ENCODE results near the gene GDPD3. TPM values are rescaled to one million over a fixed set of nuclear protein-coding genes. Genes with fewer than 3 reads are reported as not detected.

Gene GDPD3
- total and polyA plus RNA-seq, 10 of the 15 experiments (the other 5 are each of a cell fraction or from before 2014, with no cell fraction given): 0.29 to 3.3 (median 0.97) TPM

- H3K4me1 ChIP-seq (ENCODE audit: control insufficient read depth, insufficient read depth, low read length): peaks cover 26% of the 10 kb centered on the region
- SMC1A ChIA-PET (ENCODE audit: uncharacterized antibody, unreplicated experiment): no interaction called here
- H4K20me1 ChIP-seq (ENCODE audit: control insufficient read depth, insufficient read depth): no peaks in the 10 kb centered on the region
- 17% methylated on average over 62 of the region's 77 CpGs for WGBS (ENCODE audit: insufficient coverage, insufficient replicate concordance, low lambda C conversion rate, missing lambda C conversion rate)
- ATAC-seq (peak; percentile 34), DNase-seq (ENCODE audit: low read depth, low spot score) (peak; percentile 35), FAIRE-seq (no peak)
- RAD21 ChIA-PET (ENCODE audit: unreplicated experiment): no interaction called here
- peak within 1 kb of the TSS; percentile 68 for H3K4me2 ChIP-seq (ENCODE audit: control insufficient read depth, insufficient read depth)
- H3K27ac ChIP-seq (ENCODE audit: control insufficient read depth, insufficient read depth): peak within 1 kb of the TSS; percentile 77
- no peaks in the 10 kb centered on the region for H3K27me3 ChIP-seq (replicated peaks in 1 of 2; ENCODE audit: control insufficient read depth in 2 of 2, insufficient read depth in 2 of 2, low read length in 1 of 2)
- no peaks in the 10 kb centered on the region; a peak in 1 of 4 replicates for H3K36me3 ChIP-seq (ENCODE audit: control insufficient read depth in 2 of 2, insufficient read depth in 2 of 2, low read length in 1 of 2)
- H2AFZ ChIP-seq (ENCODE audit: control insufficient read depth, low read depth, low read length): peak within 1 kb of the TSS; percentile 76
- peak within 1 kb of the TSS; percentile 78 for H3K4me3 ChIP-seq
- intact Hi-C loops (cut with micrococcal nuclease; ENCODE audit: unreplicated experiment): loop anchor here (10.0 kb wide), 1 partner anchor 259 kb away; the partner anchor contains the start of gene CD2BP2
- CTCF ChIA-PET: interaction anchor here (0.7 to 1.2 kb wide), 3 partner anchors 16 to 41 kb away, joined by 3 read pairs; no protein-coding TSS in a partner anchor
- H3K9ac ChIP-seq (ENCODE audit: control insufficient read depth, insufficient read depth, low read length): peak within 1 kb of the TSS; percentile 57
- H3K79me2 ChIP-seq (ENCODE audit: control insufficient read depth, insufficient read depth, low read length): peaks cover 2% of the 10 kb centered on the region; the same call in 1 of the 2 replicates
- BruUV-seq (replicated peaks): TSS peak; percentile 87
- in situ Hi-C loops (cut with MboI): loop anchor here (25.0 kb wide), 1 partner anchor 1791 kb away; no protein-coding TSS in a partner anchor
- POLR2A ChIA-PET: interaction anchor here (1.0 to 5.3 kb wide), 3 partner anchors 20 to 88 kb away, joined by 4 to 59 read pairs (median 5); partner anchors contain the start of genes ALDOA and CORO1A
- peaks cover 15% of the 10 kb centered on the region for H3K9me3 ChIP-seq (replicated peaks; ENCODE audit: control insufficient read depth, insufficient read depth, low read length)
- TF ChIP-seq IKZF1 (conservative IDR thresholded peaks at IDR 0.05): peak; percentile 77
- peak; percentile 72 for TF ChIP-seq ZNF687 (IDR thresholded peaks at IDR 0.05)
- TF ChIP-seq IRF5 (IDR thresholded peaks at IDR 0.05; ENCODE audit: borderline replicate concordance): no peak
- TF ChIP-seq USF2 (IDR thresholded peaks at IDR 0.05; ENCODE audit: borderline replicate concordance, low read depth, low read length): no peak
- TF ChIP-seq KDM1A (IDR thresholded peaks at IDR 0.05; ENCODE audit: borderline replicate concordance): no peak
- TF ChIP-seq LARP7 (IDR thresholded peaks at IDR 0.05): peak; percentile 52; the same call in 1 of the 2 replicates
- TF ChIP-seq BHLHE40 (IDR thresholded peaks at IDR 0.05; ENCODE audit: borderline replicate concordance in 1 of 2, low read depth in 2 of 2, low read length in 1 of 2): peak; percentile 31 to 66; a peak in 2 of 4 replicates
- no peak for TF ChIP-seq PAX5 (IDR thresholded peaks at IDR 0.05; ENCODE audit: borderline replicate concordance, low read depth, low read length)
- peak; percentile 52; the same call in 1 of the 2 replicates for TF ChIP-seq DPF2 (IDR thresholded peaks at IDR 0.05)
- TF ChIP-seq MAX (IDR thresholded peaks at IDR 0.05; ENCODE audit: low read depth, low read length): peak; percentile 32; the same call in 1 of the 2 replicates
- no peak for TF ChIP-seq STAT1 (conservative IDR thresholded peaks at IDR 0.05)
- TF ChIP-seq SMC3 (IDR thresholded peaks at IDR 0.05; ENCODE audit: borderline replicate concordance, low read length): no peak
- no peak for TF ChIP-seq ETV6 (conservative IDR thresholded peaks at IDR 0.05 in 1 of 2, IDR thresholded peaks at IDR 0.05 in 1 of 2; ENCODE audit: borderline replicate concordance in 1 of 2, low read depth in 1 of 2)
- peak; percentile 97 for TF ChIP-seq MLLT1 (IDR thresholded peaks at IDR 0.05)
Observed at GRCh38 chr16:30096105-30096861, 17.1 kb downstream of the GDPD3 start, which contains the start of gene YPEL3. Gene YPEL3 (minus strand): TSS chr16:30096213. CDS start chr16:30095482, 731 bp downstream.
